ENCODE measurements around the gene RAVER2.

RAVER2 gene

GRCh38 chr1:64878931-64879611, 134.2 kb downstream of the RAVER2 start:
- no peak for DNase-seq

GRCh38 chr1:64880449-64880848, 135.6 kb downstream of the RAVER2 start:
- no peak for DNase-seq

GRCh38 chr1:64881281-64881680, 136.4 kb downstream of the RAVER2 start:
- DNase-seq, result no peak

Data from inflammatory macrophage (primary cell).